Prostate gland (tissue), 2 donors: ENCODE measurements around the gene POLD1. TPM values are rescaled to one million over a fixed set of nuclear protein-coding genes. Genes with fewer than 3 reads are reported as not detected.

ENCODE experiments used
- DNase-seq: peaks from one replicate; pipeline ENCODE4 v3.0.0-alpha.2; 2019; ENCODE audit warnings: low spot score
- H3K27ac ChIP-seq, 2 donors: fragments of 200-600 bp; sonication (generic); 2 replicates each; pipeline ENCODE4 v1.5.1; 2017 to 2019
- H3K27me3 ChIP-seq: fragments of 200-600 bp; sonication (generic); replicated peaks from 2 replicates; pipeline ENCODE4 v1.5.1; 2019; ENCODE audit not compliant: insufficient read depth
- H3K36me3 ChIP-seq, 2 donors: fragments of 200-600 bp; sonication (generic); 1 replicate in 1 of 2; 2 replicates in 1 of 2; pipeline versions ENCODE4 v1.5.1 to v1.8.1; 2017 to 2019
- H3K4me1 ChIP-seq: fragments of 200-600 bp; sonication (generic); replicated peaks from 2 replicates; pipeline ENCODE4 v1.5.1; 2019
- H3K4me3 ChIP-seq, 2 donors: fragments of 200-600 bp; sonication (generic); 2 replicates each; pipeline ENCODE4 v1.5.1; 2017 to 2019
- H3K9me3 ChIP-seq: fragments of 200-600 bp; sonication (generic); 2 replicates; pipeline ENCODE4 v1.5.1; 2017
- POLR2A ChIP-seq: fragments of 450-650 bp; IDR thresholded peaks from one replicate; pipeline ENCODE4 v1.6.1; 2016; ENCODE audit warnings: antibody characterized with exemption, mild to moderate bottlenecking
- POLR2AphosphoS5 ChIP-seq: sonication (generic); formaldehyde crosslinking; IDR thresholded peaks from one replicate; pipeline ENCODE4 v1.6.1; 2017; ENCODE audit warnings: antibody characterized with exemption
- WGBS: methylation state at CpG from one replicate; pipeline ENCODE4 v1.1.5; 2018; 5-methylcytosine and 5-hydroxymethylcytosine counted together
- intact Hi-C: fragments of 100-400 bp; cut with DNase I; formaldehyde crosslinking; loops from one replicate; pipeline ENCODE4 v1.14.2; 2022
- total RNA-seq, 2 donors: library from RNA; depleted of rRNA; stranded (reverse); fragments of >200 nt; gene quantifications; one replicate each; pipeline ENCODE4 v1.1.0, GENCODE V29; 2016
- TF ChIP-seq, protein P1 (sequence below), 4 experiments: fragments of 200-600 bp in 2 of 4; fragments of 450-650 bp in 2 of 4; sonication (generic) in 2 of 4; IDR thresholded peaks; 1 replicate in 3 of 4; 2 replicates in 1 of 4; pipeline ENCODE4 v1.5.1; 2016 to 2019; ENCODE audit warnings: antibody characterized with exemption in 4 of 4, mild to moderate bottlenecking in 2 of 4, moderate library complexity in 2 of 4

The POLD1 gene
- total RNA-seq, 2 donors from 2014 or later = 15.6 to 35.7 TPM

DNA sequence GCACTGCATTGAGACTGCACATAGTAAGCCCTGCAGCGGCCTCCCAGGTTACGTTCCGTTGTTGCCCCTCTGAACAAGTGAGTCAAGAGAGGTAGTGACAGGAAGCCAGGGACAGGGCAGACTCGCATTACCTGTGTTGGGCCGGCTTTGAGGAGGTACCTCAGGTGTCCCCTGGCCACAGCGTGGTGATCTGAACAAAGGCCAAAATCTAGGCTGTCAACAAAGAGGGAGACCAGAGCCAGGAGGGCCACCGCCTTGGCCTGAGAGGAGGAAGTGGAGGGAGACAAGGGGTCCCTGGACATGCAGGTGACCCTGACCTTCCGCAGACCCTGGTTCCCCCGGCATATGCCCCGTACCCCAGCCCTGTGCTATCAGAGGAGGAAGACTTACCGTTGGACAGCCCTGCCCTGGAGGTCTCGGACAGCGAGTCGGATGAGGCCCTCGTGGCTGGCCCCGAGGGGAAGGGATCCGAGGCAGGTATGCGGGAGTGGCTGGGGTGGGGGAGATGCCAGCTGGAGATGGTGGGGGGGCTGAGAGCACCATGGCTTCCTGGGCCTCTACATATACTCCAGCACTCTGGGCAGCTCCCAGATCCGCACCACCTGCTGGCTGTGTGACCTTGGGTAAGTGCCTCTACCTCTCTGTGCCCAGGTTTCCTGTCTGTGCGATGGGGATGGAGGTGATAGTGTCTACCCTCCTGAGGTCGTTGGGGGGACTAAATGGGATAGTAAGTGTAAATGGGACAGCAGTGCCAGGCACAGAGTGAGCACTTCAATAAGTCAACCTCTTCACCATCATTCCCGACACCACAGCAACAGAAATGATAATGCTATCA is 39.3 kb downstream of the POLD1 start:
- no peak overlapping the region for H3K4me3 ChIP-seq
- peaks cover 3% of the 10 kb centered on the region for H3K27me3 ChIP-seq
- no peaks in the 10 kb centered on the region for H3K36me3 ChIP-seq
- H3K4me1 ChIP-seq = no peaks in the 10 kb centered on the region
- intact Hi-C loops = no loop called here
- TF ChIP-seq, protein P1, sequence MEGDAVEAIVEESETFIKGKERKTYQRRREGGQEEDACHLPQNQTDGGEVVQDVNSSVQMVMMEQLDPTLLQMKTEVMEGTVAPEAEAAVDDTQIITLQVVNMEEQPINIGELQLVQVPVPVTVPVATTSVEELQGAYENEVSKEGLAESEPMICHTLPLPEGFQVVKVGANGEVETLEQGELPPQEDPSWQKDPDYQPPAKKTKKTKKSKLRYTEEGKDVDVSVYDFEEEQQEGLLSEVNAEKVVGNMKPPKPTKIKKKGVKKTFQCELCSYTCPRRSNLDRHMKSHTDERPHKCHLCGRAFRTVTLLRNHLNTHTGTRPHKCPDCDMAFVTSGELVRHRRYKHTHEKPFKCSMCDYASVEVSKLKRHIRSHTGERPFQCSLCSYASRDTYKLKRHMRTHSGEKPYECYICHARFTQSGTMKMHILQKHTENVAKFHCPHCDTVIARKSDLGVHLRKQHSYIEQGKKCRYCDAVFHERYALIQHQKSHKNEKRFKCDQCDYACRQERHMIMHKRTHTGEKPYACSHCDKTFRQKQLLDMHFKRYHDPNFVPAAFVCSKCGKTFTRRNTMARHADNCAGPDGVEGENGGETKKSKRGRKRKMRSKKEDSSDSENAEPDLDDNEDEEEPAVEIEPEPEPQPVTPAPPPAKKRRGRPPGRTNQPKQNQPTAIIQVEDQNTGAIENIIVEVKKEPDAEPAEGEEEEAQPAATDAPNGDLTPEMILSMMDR (IDR thresholded peaks at IDR 0.05) = no peak
- TF ChIP-seq POLR2AphosphoS5 (no peak), POLR2A (no peak)
- WGBS = 77% methylated on average over 22 of the region's 22 CpGs
- DNase-seq = no peak
- H3K9me3 ChIP-seq = no peaks in the 10 kb centered on the region
- no peak overlapping the region for H3K27ac ChIP-seq

DNA sequence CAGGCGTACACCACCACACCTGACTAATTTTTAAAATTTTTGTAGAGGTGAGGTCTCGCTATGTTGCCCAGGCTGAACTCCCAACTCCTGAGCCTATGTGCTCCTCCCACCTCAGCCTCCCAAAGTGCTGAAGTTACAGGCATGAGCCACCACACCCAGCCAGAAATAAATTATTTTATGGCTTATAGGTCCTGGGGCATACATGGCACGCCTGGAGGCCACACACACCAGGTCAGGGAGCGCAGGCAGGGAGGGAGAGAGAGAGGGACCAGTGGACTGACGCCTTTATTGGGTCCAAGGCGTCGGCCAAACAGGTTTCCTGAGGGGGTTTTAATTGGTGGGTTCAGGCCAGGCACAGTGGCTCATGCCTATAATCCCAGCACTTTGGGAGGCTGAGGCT is 41.4 kb downstream of the POLD1 start:
- intact Hi-C loops = no loop called here
- Histone ChIP-seq H3K4me3 (no peak overlapping the region), H3K36me3 (no peaks in the 10 kb centered on the region), H3K27ac (no peak overlapping the region), H3K27me3 (no peaks in the 10 kb centered on the region), H3K9me3 (no peaks in the 10 kb centered on the region), H3K4me1 (no peaks in the 10 kb centered on the region)
- DNase-seq = no peak
- WGBS = 77% methylated on average over 7 of the region's 7 CpGs
- TF ChIP-seq POLR2A (no peak), POLR2AphosphoS5 (no peak)

DNA sequence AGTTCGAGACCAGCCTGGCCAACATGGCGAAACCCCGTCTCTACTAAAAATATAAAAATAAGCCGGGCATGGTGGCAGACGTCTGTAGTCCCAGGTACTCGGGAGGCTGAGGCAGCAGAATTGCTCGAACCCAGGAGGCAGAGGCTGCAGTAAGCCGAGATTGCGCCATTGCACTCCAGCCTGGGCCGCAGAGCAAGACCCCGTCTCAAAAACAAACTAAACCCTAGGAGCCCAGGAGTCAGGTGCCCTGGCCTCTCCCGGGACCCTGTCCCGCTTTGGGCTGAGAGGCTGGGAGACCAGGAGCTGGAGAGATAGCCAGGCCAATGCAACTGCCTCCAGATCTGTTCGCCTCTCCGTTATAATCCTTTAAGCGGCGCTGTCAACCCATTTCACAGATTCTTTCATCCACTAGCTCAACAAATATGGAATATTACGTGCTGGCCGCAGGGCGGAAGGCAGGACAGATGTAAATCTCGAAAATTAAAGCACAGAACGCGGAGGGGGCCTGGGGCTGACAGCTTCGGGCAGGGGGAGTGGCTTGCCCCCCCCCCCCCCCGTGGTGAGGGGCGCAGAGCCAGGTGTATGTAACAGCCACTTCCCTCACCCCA is 43.3 kb downstream of the POLD1 start:
- no peak overlapping the region for H3K27ac ChIP-seq
- peak overlapping the region; percentile 13 to 22 for H3K4me3 ChIP-seq

DNA sequence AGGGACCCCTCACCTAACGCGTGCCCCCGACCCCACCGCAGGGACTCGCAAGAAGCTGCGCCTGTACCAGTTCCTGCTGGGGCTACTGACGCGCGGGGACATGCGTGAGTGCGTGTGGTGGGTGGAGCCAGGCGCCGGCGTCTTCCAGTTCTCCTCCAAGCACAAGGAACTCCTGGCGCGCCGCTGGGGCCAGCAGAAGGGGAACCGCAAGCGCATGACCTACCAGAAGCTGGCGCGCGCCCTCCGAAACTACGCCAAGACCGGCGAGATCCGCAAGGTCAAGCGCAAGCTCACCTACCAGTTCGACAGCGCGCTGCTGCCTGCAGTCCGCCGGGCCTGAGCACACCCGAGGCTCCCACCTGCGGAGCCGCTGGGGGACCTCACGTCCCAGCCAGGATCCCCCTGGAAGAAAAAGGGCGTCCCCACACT is 43.9 kb downstream of the POLD1 start:
- no peak overlapping the region for H3K27ac ChIP-seq
- H3K4me1 ChIP-seq = no peaks in the 10 kb centered on the region
- peak overlapping the region; percentile 13 to 22 for H3K4me3 ChIP-seq
- TF ChIP-seq POLR2A (peak; percentile 67), POLR2AphosphoS5 (peak; percentile 50)
- TF ChIP-seq, protein P1 (IDR thresholded peaks at IDR 0.05) = no peak
- intact Hi-C loops = no loop called here
- DNase-seq = peak; percentile 74
- 12% methylated on average over 19 of the region's 38 CpGs for WGBS
- no peaks in the 10 kb centered on the region for H3K9me3 ChIP-seq
- H3K27me3 ChIP-seq = no peaks in the 10 kb centered on the region
- no peaks in the 10 kb centered on the region for H3K36me3 ChIP-seq

More for the DNA sequence above, 43.3 kb downstream of the POLD1 start:
- Histone ChIP-seq H3K9me3 (no peaks in the 10 kb centered on the region), H3K36me3 (no peaks in the 10 kb centered on the region), H3K27me3 (no peaks in the 10 kb centered on the region), H3K4me1 (no peaks in the 10 kb centered on the region)
- WGBS = 80% methylated on average over 26 of the region's 26 CpGs
- intact Hi-C loops = no loop called here
- TF ChIP-seq, protein P1 (IDR thresholded peaks at IDR 0.05) = no peak
- no peak for TF ChIP-seq POLR2A
- TF ChIP-seq POLR2AphosphoS5 = no peak
- no peak for DNase-seq

DNA sequence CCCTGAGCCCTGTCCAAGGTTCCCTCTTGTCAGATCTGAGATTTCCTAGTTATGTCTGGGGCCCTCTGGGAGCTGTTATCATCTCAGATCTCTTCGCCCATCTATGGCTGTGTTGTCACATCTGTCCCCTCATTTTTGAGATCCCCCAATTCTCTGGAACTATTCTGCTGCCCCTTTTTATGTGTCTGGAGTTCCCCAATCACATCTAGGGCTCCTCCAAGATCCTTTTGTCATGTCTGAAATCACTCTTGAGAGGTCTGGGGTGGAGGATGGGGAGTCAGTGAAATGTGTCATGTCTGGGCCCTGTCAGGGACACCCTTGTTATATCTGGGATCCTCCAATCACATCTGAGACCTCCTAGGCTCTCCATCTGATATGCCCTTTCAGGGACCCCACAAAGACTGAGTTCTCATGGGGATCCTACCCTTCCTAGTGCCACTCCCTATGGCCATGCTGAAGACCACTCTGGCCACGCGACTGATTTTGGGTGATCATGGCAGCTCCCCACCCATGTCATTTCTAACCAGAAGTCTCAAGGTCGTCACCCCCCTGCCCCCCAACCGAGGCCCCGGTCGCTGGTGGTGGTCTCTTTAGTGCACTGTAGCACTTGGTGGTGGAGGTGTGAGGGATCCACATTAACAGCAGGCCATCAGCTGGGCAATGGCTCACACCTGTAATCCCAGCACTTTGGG is 44.8 kb downstream of the POLD1 start:
- Histone ChIP-seq H3K4me1 (no peaks in the 10 kb centered on the region), H3K9me3 (no peaks in the 10 kb centered on the region), H3K36me3 (no peaks in the 10 kb centered on the region), H3K27me3 (no peaks in the 10 kb centered on the region), H3K4me3 (no peak overlapping the region), H3K27ac (no peak overlapping the region)
- intact Hi-C loops = no loop called here
- TF ChIP-seq POLR2AphosphoS5 (no peak), POLR2A (no peak)
- TF ChIP-seq, protein P1 (IDR thresholded peaks at IDR 0.05) = no peak
- WGBS = 92% methylated on average over 7 of the region's 7 CpGs
- DNase-seq = no peak
